ENCODE results near the gene COL4A3. TPM values are rescaled to one million over a fixed set of nuclear protein-coding genes. Genes with fewer than 3 reads are reported as not detected.

The COL4A3 gene
- polyA plus RNA-seq, 1 donor from 2014 or later, result 0.10 TPM

DNA sequence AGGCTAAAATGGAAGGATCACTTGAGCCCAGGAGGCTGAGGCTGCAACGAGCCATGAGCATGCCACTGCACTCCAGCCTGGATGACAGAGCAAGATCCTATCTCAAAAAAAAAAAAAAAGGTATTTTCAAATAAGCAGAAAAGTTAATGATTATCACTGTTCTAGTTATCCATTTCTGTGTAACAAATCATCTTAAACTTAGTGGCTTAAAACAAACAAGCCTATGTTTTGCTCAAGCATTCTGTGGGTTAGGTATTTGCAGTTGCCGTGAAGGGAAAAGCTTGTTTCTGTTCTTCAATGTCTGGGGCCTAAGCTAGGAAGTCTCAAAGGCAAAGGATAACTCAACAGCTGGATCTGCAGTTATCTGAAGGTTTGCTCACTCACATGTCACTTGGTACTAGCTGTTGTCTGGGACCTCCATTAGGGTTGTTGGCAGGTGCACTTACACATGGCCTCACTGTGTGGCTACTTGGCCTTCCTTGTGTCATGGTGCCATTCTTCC is 174.7 kb downstream of the COL4A3 start:
- H2AFZ ChIP-seq (ENCODE audit: low read depth, low read length), result no peak overlapping the region
- no peak overlapping the region for H3K9ac ChIP-seq (ENCODE audit: low read length)
- H3K9me2 ChIP-seq (ENCODE audit: insufficient read depth, low read length), result no peaks in the 10 kb centered on the region
- H3K36me3 ChIP-seq (ENCODE audit: insufficient read depth, low read length), result peaks cover 3% of the 10 kb centered on the region
- H3K79me2 ChIP-seq (replicated peaks; ENCODE audit: insufficient read depth, low read length), result no peaks in the 10 kb centered on the region
- TF ChIP-seq RAD21 (conservative IDR thresholded peaks at IDR 0.05), result no peak
- no peak for TF ChIP-seq EP300 (conservative IDR thresholded peaks at IDR 0.05; ENCODE audit: poor library complexity, severe bottlenecking)
- TF ChIP-seq, protein P1, sequence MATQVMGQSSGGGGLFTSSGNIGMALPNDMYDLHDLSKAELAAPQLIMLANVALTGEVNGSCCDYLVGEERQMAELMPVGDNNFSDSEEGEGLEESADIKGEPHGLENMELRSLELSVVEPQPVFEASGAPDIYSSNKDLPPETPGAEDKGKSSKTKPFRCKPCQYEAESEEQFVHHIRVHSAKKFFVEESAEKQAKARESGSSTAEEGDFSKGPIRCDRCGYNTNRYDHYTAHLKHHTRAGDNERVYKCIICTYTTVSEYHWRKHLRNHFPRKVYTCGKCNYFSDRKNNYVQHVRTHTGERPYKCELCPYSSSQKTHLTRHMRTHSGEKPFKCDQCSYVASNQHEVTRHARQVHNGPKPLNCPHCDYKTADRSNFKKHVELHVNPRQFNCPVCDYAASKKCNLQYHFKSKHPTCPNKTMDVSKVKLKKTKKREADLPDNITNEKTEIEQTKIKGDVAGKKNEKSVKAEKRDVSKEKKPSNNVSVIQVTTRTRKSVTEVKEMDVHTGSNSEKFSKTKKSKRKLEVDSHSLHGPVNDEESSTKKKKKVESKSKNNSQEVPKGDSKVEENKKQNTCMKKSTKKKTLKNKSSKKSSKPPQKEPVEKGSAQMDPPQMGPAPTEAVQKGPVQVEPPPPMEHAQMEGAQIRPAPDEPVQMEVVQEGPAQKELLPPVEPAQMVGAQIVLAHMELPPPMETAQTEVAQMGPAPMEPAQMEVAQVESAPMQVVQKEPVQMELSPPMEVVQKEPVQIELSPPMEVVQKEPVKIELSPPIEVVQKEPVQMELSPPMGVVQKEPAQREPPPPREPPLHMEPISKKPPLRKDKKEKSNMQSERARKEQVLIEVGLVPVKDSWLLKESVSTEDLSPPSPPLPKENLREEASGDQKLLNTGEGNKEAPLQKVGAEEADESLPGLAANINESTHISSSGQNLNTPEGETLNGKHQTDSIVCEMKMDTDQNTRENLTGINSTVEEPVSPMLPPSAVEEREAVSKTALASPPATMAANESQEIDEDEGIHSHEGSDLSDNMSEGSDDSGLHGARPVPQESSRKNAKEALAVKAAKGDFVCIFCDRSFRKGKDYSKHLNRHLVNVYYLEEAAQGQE (IDR thresholded peaks at IDR 0.05; ENCODE audit: borderline replicate concordance), result no peak
- no peak for TF ChIP-seq SMC3 (conservative IDR thresholded peaks at IDR 0.05; ENCODE audit: poor library complexity)
- TF ChIP-seq POLR2AphosphoS5 (IDR thresholded peaks at IDR 0.05), result no peak
- no peak for TF ChIP-seq EZH2 (IDR thresholded peaks at IDR 0.05; ENCODE audit: borderline replicate concordance, insufficient read depth, low read length, poor library complexity, severe bottlenecking)
- TF ChIP-seq TAF1 (IDR thresholded peaks at IDR 0.05; ENCODE audit: low read depth), result no peak
- no peak for TF ChIP-seq MXI1 (conservative IDR thresholded peaks at IDR 0.05; ENCODE audit: poor library complexity, severe bottlenecking)
- TF ChIP-seq, protein P2, sequence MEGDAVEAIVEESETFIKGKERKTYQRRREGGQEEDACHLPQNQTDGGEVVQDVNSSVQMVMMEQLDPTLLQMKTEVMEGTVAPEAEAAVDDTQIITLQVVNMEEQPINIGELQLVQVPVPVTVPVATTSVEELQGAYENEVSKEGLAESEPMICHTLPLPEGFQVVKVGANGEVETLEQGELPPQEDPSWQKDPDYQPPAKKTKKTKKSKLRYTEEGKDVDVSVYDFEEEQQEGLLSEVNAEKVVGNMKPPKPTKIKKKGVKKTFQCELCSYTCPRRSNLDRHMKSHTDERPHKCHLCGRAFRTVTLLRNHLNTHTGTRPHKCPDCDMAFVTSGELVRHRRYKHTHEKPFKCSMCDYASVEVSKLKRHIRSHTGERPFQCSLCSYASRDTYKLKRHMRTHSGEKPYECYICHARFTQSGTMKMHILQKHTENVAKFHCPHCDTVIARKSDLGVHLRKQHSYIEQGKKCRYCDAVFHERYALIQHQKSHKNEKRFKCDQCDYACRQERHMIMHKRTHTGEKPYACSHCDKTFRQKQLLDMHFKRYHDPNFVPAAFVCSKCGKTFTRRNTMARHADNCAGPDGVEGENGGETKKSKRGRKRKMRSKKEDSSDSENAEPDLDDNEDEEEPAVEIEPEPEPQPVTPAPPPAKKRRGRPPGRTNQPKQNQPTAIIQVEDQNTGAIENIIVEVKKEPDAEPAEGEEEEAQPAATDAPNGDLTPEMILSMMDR (IDR thresholded peaks at IDR 0.05; ENCODE audit: poor library complexity, severe bottlenecking), result no peak
- H3K9me3 ChIP-seq (ENCODE audit: low read length), result no peaks in the 10 kb centered on the region
- no peak overlapping the region for H3K4me2 ChIP-seq (ENCODE audit: low read length)
- no peaks in the 10 kb centered on the region for H4K20me1 ChIP-seq (ENCODE audit: insufficient read depth)
- no peak overlapping the region for H3K27ac ChIP-seq (ENCODE audit: low read length)
- H3K4me3 ChIP-seq (ENCODE audit: low read length), result no peak overlapping the region
- no peaks in the 10 kb centered on the region for H3K27me3 ChIP-seq (ENCODE audit: insufficient read depth, low read depth, low read length)
- H3F3A ChIP-seq (ENCODE audit: insufficient read depth, low read length, poor library complexity, severe bottlenecking), result no peaks in the 10 kb centered on the region

DNA sequence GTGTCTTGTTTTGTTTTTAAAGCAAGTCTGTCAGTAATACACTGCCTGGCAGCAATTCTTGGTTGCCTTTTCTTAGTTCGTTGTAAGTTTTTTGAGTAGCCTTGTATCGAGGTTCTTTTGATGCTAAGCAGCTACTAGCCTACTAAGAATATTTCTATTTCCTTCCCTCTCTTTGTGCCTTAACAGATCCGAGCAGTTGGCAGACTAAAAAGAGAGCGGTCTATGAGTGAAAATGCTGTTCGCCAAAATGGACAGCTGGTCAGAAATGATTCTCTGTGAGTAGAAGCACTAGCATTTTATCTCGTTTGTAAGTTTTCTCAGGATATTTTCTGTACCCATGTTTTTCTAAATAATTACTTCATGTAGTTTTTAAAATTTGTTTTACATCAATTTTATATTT is 175.7 kb downstream of the COL4A3 start:
- Histone ChIP-seq H2AFZ (ENCODE audit: low read depth, low read length) (no peak overlapping the region), H3K9me2 (ENCODE audit: insufficient read depth, low read length) (no peaks in the 10 kb centered on the region), H3K4me3 (ENCODE audit: low read length) (no peak overlapping the region), H3K27me3 (ENCODE audit: insufficient read depth, low read depth, low read length) (no peaks in the 10 kb centered on the region), H3F3A (ENCODE audit: insufficient read depth, low read length, poor library complexity, severe bottlenecking) (no peaks in the 10 kb centered on the region), H3K9me3 (ENCODE audit: low read length) (no peaks in the 10 kb centered on the region), H3K27ac (ENCODE audit: low read length) (no peak overlapping the region), H3K4me2 (ENCODE audit: low read length) (no peak overlapping the region), H3K79me2 (replicated peaks; ENCODE audit: insufficient read depth, low read length) (no peaks in the 10 kb centered on the region), H3K36me3 (ENCODE audit: insufficient read depth, low read length) (peaks cover 3% of the 10 kb centered on the region), H4K20me1 (ENCODE audit: insufficient read depth) (no peaks in the 10 kb centered on the region), H3K9ac (ENCODE audit: low read length) (no peak overlapping the region)
- TF ChIP-seq, protein P2 (IDR thresholded peaks at IDR 0.05; ENCODE audit: poor library complexity, severe bottlenecking), result no peak
- TF ChIP-seq MXI1 (conservative IDR thresholded peaks at IDR 0.05; ENCODE audit: poor library complexity, severe bottlenecking), result no peak
- TF ChIP-seq RAD21 (conservative IDR thresholded peaks at IDR 0.05), result no peak
- TF ChIP-seq, protein P1 (IDR thresholded peaks at IDR 0.05; ENCODE audit: borderline replicate concordance), result no peak
- no peak for TF ChIP-seq SMC3 (conservative IDR thresholded peaks at IDR 0.05; ENCODE audit: poor library complexity)
- no peak for TF ChIP-seq POLR2AphosphoS5 (IDR thresholded peaks at IDR 0.05)
- TF ChIP-seq EP300 (conservative IDR thresholded peaks at IDR 0.05; ENCODE audit: poor library complexity, severe bottlenecking), result no peak
- TF ChIP-seq TAF1 (IDR thresholded peaks at IDR 0.05; ENCODE audit: low read depth), result no peak
- no peak for TF ChIP-seq EZH2 (IDR thresholded peaks at IDR 0.05; ENCODE audit: borderline replicate concordance, insufficient read depth, low read length, poor library complexity, severe bottlenecking)

Measured in neural cell (in vitro differentiated cells).